NT2/D1 (cell line): ENCODE results near the gene JOSD1.

Source experiments
- DNase-seq: peaks from one replicate; pipeline ENCODE4 v3.0.0-alpha.2; 2011; ENCODE audit warnings: low read depth, low spot score
- H3K27me3 ChIP-seq: 2 replicates; pipeline ENCODE4 v1.6.0; 2011; ENCODE audit warnings: mild to moderate bottlenecking; ENCODE audit not compliant: insufficient read length, insufficient read depth
- H3K36me3 ChIP-seq: 2 replicates; pipeline ENCODE4 v1.6.1; 2011; ENCODE audit warnings: mild to moderate bottlenecking, low read length, mixed read lengths; ENCODE audit not compliant: insufficient read depth, insufficient read length
- H3K4me1 ChIP-seq: 2 replicates; pipeline ENCODE4 v1.5.1; 2011; ENCODE audit not compliant: insufficient read depth, insufficient read length
- H3K4me3 ChIP-seq: 2 replicates; pipeline ENCODE4 v1.5.1; 2011; ENCODE audit warnings: low read depth; ENCODE audit not compliant: insufficient read length
- H3K9ac ChIP-seq: 2 replicates; pipeline ENCODE4 v1.6.0; 2011; ENCODE audit warnings: low read depth; ENCODE audit not compliant: insufficient read length
- H3K9me3 ChIP-seq: 2 replicates; pipeline ENCODE4 v1.5.1; 2011; ENCODE audit warnings: mild to moderate bottlenecking, low read length; ENCODE audit not compliant: insufficient read depth
- SUZ12 ChIP-seq: IDR thresholded peaks from 2 replicates; pipeline ENCODE4 v1.6.1; 2011; ENCODE audit not compliant: insufficient read length, insufficient read depth; ENCODE audit errors: extremely low read depth
- YY1 ChIP-seq: IDR thresholded peaks from 2 replicates; pipeline ENCODE4 v1.6.1; 2011; ENCODE audit not compliant: insufficient read length, insufficient read depth
- ZNF274 ChIP-seq: IDR thresholded peaks from 2 replicates; pipeline ENCODE4 v1.6.1; 2011; ENCODE audit warnings: mild to moderate bottlenecking, low read depth, low read length

JOSD1 gene

GRCh38 chr22:38731703-38732161 lies 31.0 kb upstream of the JOSD1 start:
- peaks cover 93% of the 10 kb centered on the region for H3K36me3 ChIP-seq
- peaks cover 3% of the 10 kb centered on the region for H3K4me1 ChIP-seq
- H3K4me3 ChIP-seq: no peak overlapping the region
- no peak overlapping the region for H3K9ac ChIP-seq
- H3K27me3 ChIP-seq: no peaks in the 10 kb centered on the region
- no peaks in the 10 kb centered on the region for H3K9me3 ChIP-seq
- DNase-seq: no peak
- TF ChIP-seq ZNF274 (no peak), YY1 (no peak), SUZ12 (no peak)

GRCh38 chr22:38730411-38730871 lies 29.7 kb upstream of the JOSD1 start:
- TF ChIP-seq SUZ12 (no peak), ZNF274 (no peak), YY1 (no peak)
- Histone ChIP-seq H3K9me3 (no peaks in the 10 kb centered on the region), H3K36me3 (peaks cover 95% of the 10 kb centered on the region), H3K4me1 (no peaks in the 10 kb centered on the region), H3K4me3 (no peak overlapping the region), H3K9ac (no peak overlapping the region), H3K27me3 (no peaks in the 10 kb centered on the region)
- DNase-seq: no peak

GRCh38 chr22:38729946-38730345 lies 29.2 kb upstream of the JOSD1 start:
- DNase-seq: no peak
- Histone ChIP-seq H3K9me3 (no peaks in the 10 kb centered on the region), H3K4me1 (no peaks in the 10 kb centered on the region), H3K9ac (no peak overlapping the region), H3K27me3 (no peaks in the 10 kb centered on the region), H3K36me3 (peaks cover 94% of the 10 kb centered on the region), H3K4me3 (no peak overlapping the region)
- TF ChIP-seq YY1: no peak
- TF ChIP-seq ZNF274: no peak
- TF ChIP-seq SUZ12: no peak

- Histone ChIP-seq H3K27me3 (no peaks in the 10 kb centered on the region), H3K9me3 (no peaks in the 10 kb centered on the region), H3K36me3 (peaks cover 96% of the 10 kb centered on the region), H3K4me1 (no peaks in the 10 kb centered on the region), H3K4me3 (no peak overlapping the region), H3K9ac (no peak overlapping the region)
- TF ChIP-seq SUZ12 (no peak), ZNF274 (no peak), YY1 (no peak)
- no peak for DNase-seq
Observed at GRCh38 chr22:38728871-38729796, 28.4 kb upstream of the JOSD1 start.

- TF ChIP-seq YY1 (no peak), ZNF274 (no peak), SUZ12 (no peak)
- DNase-seq: no peak
- Histone ChIP-seq H3K9me3 (no peaks in the 10 kb centered on the region), H3K9ac (no peak overlapping the region), H3K36me3 (peaks cover 96% of the 10 kb centered on the region), H3K4me3 (no peak overlapping the region), H3K4me1 (no peaks in the 10 kb centered on the region), H3K27me3 (no peaks in the 10 kb centered on the region)
Observed at GRCh38 chr22:38727530-38728451, 27.0 kb upstream of the JOSD1 start.

GRCh38 chr22:38727123-38727522 lies 26.4 kb upstream of the JOSD1 start:
- no peaks in the 10 kb centered on the region for H3K9me3 ChIP-seq
- no peaks in the 10 kb centered on the region for H3K27me3 ChIP-seq
- no peak for TF ChIP-seq YY1
- TF ChIP-seq SUZ12: no peak
- no peak for TF ChIP-seq ZNF274
- no peak overlapping the region for H3K4me3 ChIP-seq
- H3K9ac ChIP-seq: no peak overlapping the region
- H3K4me1 ChIP-seq: no peaks in the 10 kb centered on the region
- peaks cover 99% of the 10 kb centered on the region for H3K36me3 ChIP-seq
- DNase-seq: no peak
